HepG2 (cell line): Measurements from ENCODE around the gene RBBP8. TPM values are rescaled to one million over a fixed set of nuclear protein-coding genes. Genes with fewer than 3 reads are reported as not detected.

ENCODE experiments used
- ATAC-seq: fragments of 200-7000 bp; cut with Tn5 transposase; 3 replicates; pipeline ENCODE4 v1.9.1; 2020; ENCODE audit warnings: mild to moderate bottlenecking, moderate library complexity
- BruUV-seq: library from RNA; stranded (reverse); fragments of 400-500 nt; replicated peaks from 2 replicates; lab custom pipeline; 2021; lab: Mats Ljungman, UMichigan
- CTCF ChIA-PET: fragments of 300-600 bp; formaldehyde crosslinking; extraction: SDS; loops from one replicate; lab custom pipeline; 2021; ENCODE audit warnings: low total read pairs, inconsistent platforms, low intra/inter-chr PET ratio; lab: Yijun Ruan, JAX
- POLR2A ChIA-PET: fragments of 350-600 bp; sonication (Branson Sonifier 250); formaldehyde crosslinking; loops from one replicate; lab custom pipeline; 2020; ENCODE audit warnings: antibody characterized with exemption, inconsistent platforms; lab: Yijun Ruan, JAX
- DNase-seq: peaks from one replicate; pipeline ENCODE4 v3.0.0-alpha.2; 2015; ENCODE audit warnings: low spot score
- FAIRE-seq: peaks from 3 replicates; lab custom pipeline; 2011; peaks lifted over from hg19 to GRCh38; lab: Jason Lieb, UNC
- H2AFZ ChIP-seq: one replicate; pipeline ENCODE4 v1.6.1; 2011; ENCODE audit warnings: low read length, inconsistent platforms
- H3K27ac ChIP-seq: fragments of 300-600 bp; 3 replicates; pipeline ENCODE4 v1.8.0; 2011; ENCODE audit warnings: mixed run types, mild to moderate bottlenecking, mixed read lengths, low read length, inconsistent platforms; ENCODE audit not compliant: insufficient read depth; ENCODE audit errors: extremely low read length
- H3K27me3 ChIP-seq, 2 experiments: fragments of 200-600 bp in 1 of 2; 2 replicates in 1 of 2; 3 replicates in 1 of 2; pipeline versions ENCODE4 v1.6.0 to v1.8.0; 2011; ENCODE audit warnings: low read length in 2 of 2, mild to moderate bottlenecking in 2 of 2, moderate library complexity in 2 of 2, inconsistent platforms in 1 of 2; ENCODE audit not compliant: insufficient read depth in 2 of 2, control insufficient read depth in 1 of 2
- H3K36me3 ChIP-seq, 2 experiments: fragments of 200-600 bp in 1 of 2; replicated peaks in 1 of 2; 2 replicates in 1 of 2; 3 replicates in 1 of 2; pipeline versions ENCODE4 v1.5.1 to v1.8.0; 2011; ENCODE audit warnings: low read length in 2 of 2, inconsistent platforms in 1 of 2; ENCODE audit not compliant: insufficient read depth in 2 of 2, control insufficient read depth in 1 of 2
- H3K4me1 ChIP-seq: 2 replicates; pipeline ENCODE4 v1.5.1; 2012; ENCODE audit warnings: low read length, inconsistent platforms; ENCODE audit not compliant: insufficient read depth
- H3K4me2 ChIP-seq: 2 replicates; pipeline ENCODE4 v1.6.0; 2011; ENCODE audit warnings: low read depth, low read length, inconsistent platforms
- H3K4me3 ChIP-seq, 3 experiments: fragments of 200-600 bp in 1 of 3; sonication (generic), shearing (Covaris generic) in 1 of 3; replicated peaks in 1 of 3; 2 replicates each; pipeline ENCODE4 v1.5.1; 2011 to 2016; ENCODE audit warnings: low read length in 3 of 3, inconsistent platforms in 2 of 3, low read depth in 2 of 3, mild to moderate bottlenecking in 2 of 3, control low read depth in 1 of 3, mixed read lengths in 1 of 3; ENCODE audit not compliant: insufficient read depth in 1 of 3
- H3K79me2 ChIP-seq: one replicate; pipeline ENCODE4 v1.6.1; 2011; ENCODE audit warnings: low read length, inconsistent platforms; ENCODE audit not compliant: insufficient read depth
- H3K9ac ChIP-seq: 2 replicates; pipeline ENCODE4 v1.6.0; 2011; ENCODE audit warnings: mild to moderate bottlenecking, low read depth, low read length, inconsistent platforms; ENCODE audit not compliant: insufficient read depth
- H3K9me3 ChIP-seq: 2 replicates; pipeline ENCODE4 v1.5.1; 2012; ENCODE audit warnings: mild to moderate bottlenecking, low read length
- H4K20me1 ChIP-seq: 2 replicates; pipeline ENCODE4 v1.6.0; 2011; ENCODE audit warnings: inconsistent platforms, mild to moderate bottlenecking, low read length, moderate library complexity; ENCODE audit not compliant: insufficient read depth
- DMAP1 ChIP-seq: IDR thresholded peaks from 2 replicates; pipeline ENCODE4 v1.6.1; 2016
- MAF1 ChIP-seq: sonication (generic); formaldehyde crosslinking; IDR thresholded peaks from 2 replicates; pipeline ENCODE4 v1.5.0; 2020; ENCODE audit warnings: missing genetic modification reagents, borderline replicate concordance
- PLRG1 ChIP-seq: fragments of 450-650 bp; conservative IDR thresholded peaks from 2 replicates; pipeline ENCODE4 v1.6.1; 2016
- SP4 ChIP-seq: sonication (generic); formaldehyde crosslinking; IDR thresholded peaks from 2 replicates; pipeline ENCODE4 v1.8.1; 2023; ENCODE audit warnings: mild to moderate bottlenecking, missing genetic modification reagents
- ZNF333 ChIP-seq: sonication (generic); formaldehyde crosslinking; IDR thresholded peaks from 2 replicates; pipeline ENCODE4 v1.4.0; 2020; ENCODE audit warnings: mild to moderate bottlenecking, missing genetic modification reagents, borderline replicate concordance
- ZNF441 ChIP-seq: sonication (generic); formaldehyde crosslinking; IDR thresholded peaks from 2 replicates; pipeline ENCODE4 v1.7.0; 2021; ENCODE audit warnings: missing genetic modification reagents, borderline replicate concordance
- ZNF549 ChIP-seq: sonication (generic); formaldehyde crosslinking; IDR thresholded peaks from 2 replicates; pipeline ENCODE4 v1.5.0; 2020; ENCODE audit warnings: missing genetic modification reagents
- WGBS: methylation state at CpG from one replicate; pipeline ENCODE4 v1.1.6; 2017; ENCODE audit warnings: low lambda C conversion rate; 5-methylcytosine and 5-hydroxymethylcytosine counted together
- in situ Hi-C: cut with HindIII; loops from 2 replicates; pipeline ENCODE4 v1.10.0; 2017; ENCODE audit warnings: low pct_unique_long_range_greater_than_20kb; ENCODE audit not compliant: extremely low pct_ligation_motif_present
- intact Hi-C: fragments of 100-400 bp; cut with micrococcal nuclease; formaldehyde crosslinking; loops from one replicate; pipeline ENCODE4 v1.10.0; 2022; ENCODE audit not compliant: unreplicated experiment
- polyA plus RNA-seq, 8 experiments: library from polyadenylated mRNA; depleted of rRNA in 3 of 8; stranded (reverse) in 7 of 8; unstranded in 1 of 8; fragments of >200 nt; fragmentation: Illumina TruSeq in 4 of 8; extraction: Trizol in 4 of 8; gene quantifications; 2 replicates each; pipeline versions ENCODE4 v1.2.1 to v1.2.3, GENCODE V29; 2011 to 2016; ENCODE audit warnings: low read depth in 4 of 8, missing spikeins in 1 of 8, mixed read lengths in 1 of 8; ENCODE audit not compliant: insufficient read depth in 1 of 8
- total RNA-seq, 5 experiments: library from RNA; depleted of rRNA; stranded (reverse); fragments of >200 nt; fragmentation: Illumina TruSeq; extraction: Trizol; gene quantifications; 2 replicates each; pipeline ENCODE4 v1.2.3, GENCODE V29; 2016; ENCODE audit warnings: low read depth in 1 of 5
- TF ChIP-seq, protein P1 (sequence below): IDR thresholded peaks from 2 replicates; pipeline ENCODE4 v1.6.1; 2016; ENCODE audit warnings: missing biosample characterization, missing genetic modification reagents, low read depth
- TF ChIP-seq, protein P2 (sequence below): sonication (generic); formaldehyde crosslinking; IDR thresholded peaks from 2 replicates; pipeline ENCODE4 v1.5.0; 2020; ENCODE audit warnings: mild to moderate bottlenecking, missing genetic modification reagents
- TF ChIP-seq, protein P3 (sequence below): sonication (generic); formaldehyde crosslinking; IDR thresholded peaks from 2 replicates; pipeline ENCODE4 v1.4.0; 2020; ENCODE audit warnings: missing genetic modification reagents, borderline replicate concordance

Gene RBBP8
- total and polyA plus RNA-seq, 2 of the 13 experiments (the other 11 are each of a cell fraction or from before 2014, with no cell fraction given): 14.2 to 47.4 TPM

DNA sequence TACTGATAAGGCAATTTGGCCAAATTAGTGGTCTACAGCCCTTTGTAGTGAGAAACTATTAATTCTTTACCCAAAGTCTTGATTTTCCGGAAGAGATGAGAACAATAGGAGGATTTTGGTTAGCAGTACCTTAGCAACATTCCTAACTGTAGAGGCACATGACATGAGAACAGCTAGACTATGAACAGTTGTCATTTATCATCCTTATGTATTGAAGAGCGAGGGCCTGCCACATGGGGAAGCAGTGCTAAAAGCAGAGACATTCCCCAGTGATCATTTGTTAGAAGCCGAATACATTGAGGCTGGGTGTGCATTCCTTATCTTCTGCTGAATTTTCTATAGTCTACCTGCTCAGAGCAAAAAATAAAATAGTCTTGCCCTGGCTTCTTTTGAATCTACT, 65.2 kb downstream of the RBBP8 start:
- no TSS peak for BruUV-seq
- Histone ChIP-seq H3K36me3 (peaks cover 1 to 4% of the 10 kb centered on the region in 2 experiments; a peak in 3 of 5 replicates), H3K27me3 (no peaks in the 10 kb centered on the region), H3K79me2 (no peaks in the 10 kb centered on the region), H4K20me1 (no peaks in the 10 kb centered on the region), H3K9me3 (no peaks in the 10 kb centered on the region), H3K4me2 (no peak overlapping the region), H2AFZ (no peak overlapping the region), H3K27ac (no peak overlapping the region), H3K9ac (no peak overlapping the region), H3K4me3 (no peak overlapping the region), H3K4me1 (peaks cover 14% of the 10 kb centered on the region)
- in situ Hi-C loops: no loop called here
- FAIRE-seq (no peak), ATAC-seq (no peak), DNase-seq (no peak)
- ChIA-PET CTCF (no interaction called here), POLR2A (no interaction called here)
- intact Hi-C loops: no loop called here
- WGBS: 92% methylated on average over 3 of the region's 3 CpGs
- TF ChIP-seq DMAP1 (CRISPR knock-in tag): no peak
- no peak for TF ChIP-seq MAF1 (CRISPR knock-in tag)
- no peak for TF ChIP-seq ZNF549 (CRISPR knock-in tag)

DNA sequence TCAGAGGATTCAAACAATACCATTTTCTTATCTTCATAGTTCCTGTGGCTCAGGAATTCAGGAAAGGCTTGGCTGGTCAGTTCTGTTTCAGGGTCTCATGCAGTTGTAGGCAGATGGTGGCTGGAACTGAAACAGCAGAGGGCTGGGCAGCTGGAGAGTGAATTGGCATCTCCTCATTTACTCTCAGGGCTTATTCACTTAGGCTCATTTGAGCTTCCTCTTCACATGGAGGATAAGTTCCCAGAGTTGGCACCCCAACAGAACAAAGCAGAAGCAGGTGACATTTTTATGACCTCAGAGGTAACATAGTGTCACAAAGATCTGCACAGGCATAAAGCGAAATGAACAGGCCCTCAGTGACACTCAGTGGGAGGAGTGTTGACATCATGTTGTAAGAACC, 66.1 kb downstream of the RBBP8 start:
- ChIA-PET POLR2A (no interaction called here), CTCF (no interaction called here)
- no peak overlapping the region for H3K4me3 ChIP-seq
- BruUV-seq: no TSS peak
- in situ Hi-C loops (no loop called here), intact Hi-C loops (no loop called here)
- H3K9ac ChIP-seq: no peak overlapping the region
- no peaks in the 10 kb centered on the region for H3K27me3 ChIP-seq
- H3K4me2 ChIP-seq: no peak overlapping the region
- H2AFZ ChIP-seq: no peak overlapping the region
- H3K36me3 ChIP-seq: peaks cover 0 to 1% of the 10 kb centered on the region in 2 experiments; a peak in 3 of 5 replicates
- FAIRE-seq (no peak), ATAC-seq (no peak), DNase-seq (no peak)
- H3K27ac ChIP-seq: no peak overlapping the region
- peaks cover 21% of the 10 kb centered on the region for H3K4me1 ChIP-seq
- no peak for TF ChIP-seq ZNF333
- no peak for TF ChIP-seq ZNF441 (CRISPR knock-in tag)
- TF ChIP-seq, protein P1, sequence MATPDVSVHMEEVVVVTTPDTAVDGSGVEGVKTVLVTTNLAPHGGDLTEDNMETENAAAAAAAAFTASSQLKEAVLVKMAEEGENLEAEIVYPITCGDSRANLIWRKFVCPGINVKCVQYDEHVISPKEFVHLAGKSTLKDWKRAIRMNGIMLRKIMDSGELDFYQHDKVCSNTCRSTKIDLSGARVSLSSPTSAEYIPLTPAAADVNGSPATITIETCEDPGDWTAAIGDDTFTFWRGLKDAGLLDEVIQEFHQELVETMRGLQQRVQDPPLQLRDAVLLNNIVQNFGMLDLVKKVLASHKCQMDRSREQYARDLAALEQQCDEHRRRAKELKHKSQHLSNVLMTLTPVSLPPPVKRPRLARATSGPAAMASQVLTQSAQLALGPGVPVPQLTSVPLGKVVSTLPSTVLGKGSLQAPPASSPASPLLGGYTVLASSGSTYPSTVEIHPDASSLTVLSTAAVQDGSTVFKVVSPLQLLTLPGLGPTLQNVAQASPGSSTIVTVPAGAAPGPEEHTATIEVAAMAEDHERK (CRISPR knock-in tag): no peak
- no peak for TF ChIP-seq PLRG1
- TF ChIP-seq, protein P2, sequence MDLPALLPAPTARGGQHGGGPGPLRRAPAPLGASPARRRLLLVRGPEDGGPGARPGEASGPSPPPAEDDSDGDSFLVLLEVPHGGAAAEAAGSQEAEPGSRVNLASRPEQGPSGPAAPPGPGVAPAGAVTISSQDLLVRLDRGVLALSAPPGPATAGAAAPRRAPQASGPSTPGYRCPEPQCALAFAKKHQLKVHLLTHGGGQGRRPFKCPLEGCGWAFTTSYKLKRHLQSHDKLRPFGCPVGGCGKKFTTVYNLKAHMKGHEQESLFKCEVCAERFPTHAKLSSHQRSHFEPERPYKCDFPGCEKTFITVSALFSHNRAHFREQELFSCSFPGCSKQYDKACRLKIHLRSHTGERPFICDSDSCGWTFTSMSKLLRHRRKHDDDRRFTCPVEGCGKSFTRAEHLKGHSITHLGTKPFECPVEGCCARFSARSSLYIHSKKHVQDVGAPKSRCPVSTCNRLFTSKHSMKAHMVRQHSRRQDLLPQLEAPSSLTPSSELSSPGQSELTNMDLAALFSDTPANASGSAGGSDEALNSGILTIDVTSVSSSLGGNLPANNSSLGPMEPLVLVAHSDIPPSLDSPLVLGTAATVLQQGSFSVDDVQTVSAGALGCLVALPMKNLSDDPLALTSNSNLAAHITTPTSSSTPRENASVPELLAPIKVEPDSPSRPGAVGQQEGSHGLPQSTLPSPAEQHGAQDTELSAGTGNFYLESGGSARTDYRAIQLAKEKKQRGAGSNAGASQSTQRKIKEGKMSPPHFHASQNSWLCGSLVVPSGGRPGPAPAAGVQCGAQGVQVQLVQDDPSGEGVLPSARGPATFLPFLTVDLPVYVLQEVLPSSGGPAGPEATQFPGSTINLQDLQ: no peak
- no peak for TF ChIP-seq SP4
- TF ChIP-seq, protein P3, sequence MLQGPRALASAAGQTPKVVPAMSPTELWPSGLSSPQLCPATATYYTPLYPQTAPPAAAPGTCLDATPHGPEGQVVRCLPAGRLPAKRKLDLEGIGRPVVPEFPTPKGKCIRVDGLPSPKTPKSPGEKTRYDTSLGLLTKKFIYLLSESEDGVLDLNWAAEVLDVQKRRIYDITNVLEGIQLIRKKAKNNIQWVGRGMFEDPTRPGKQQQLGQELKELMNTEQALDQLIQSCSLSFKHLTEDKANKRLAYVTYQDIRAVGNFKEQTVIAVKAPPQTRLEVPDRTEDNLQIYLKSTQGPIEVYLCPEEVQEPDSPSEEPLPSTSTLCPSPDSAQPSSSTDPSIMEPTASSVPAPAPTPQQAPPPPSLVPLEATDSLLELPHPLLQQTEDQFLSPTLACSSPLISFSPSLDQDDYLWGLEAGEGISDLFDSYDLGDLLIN (CRISPR knock-in tag): no peak
- no peaks in the 10 kb centered on the region for H3K79me2 ChIP-seq
- H3K9me3 ChIP-seq: no peaks in the 10 kb centered on the region
- 100% methylated on average over 1 of the region's 1 CpG for WGBS
- no peaks in the 10 kb centered on the region for H4K20me1 ChIP-seq
